Retinal pigment epithelial cell (primary cell): ENCODE results near the gene MTX1.
"Not testable (repeated sequence)": the region's sequence is repeated elsewhere in the genome, so short reads cannot be mapped to it uniquely, and the experiment has no call there.

ENCODE experiments used
- DNase-seq: peaks from one replicate; pipeline ENCODE4 v3.0.0-alpha.2; 2010; ENCODE audit warnings: low read depth
- H3K4me3 ChIP-seq: 2 replicates; pipeline ENCODE4 v1.5.1; 2011; ENCODE audit warnings: mild to moderate bottlenecking, low read length, control low read depth, moderate library complexity
- CTCF ChIP-seq: conservative IDR thresholded peaks from 2 replicates; pipeline ENCODE4 v1.5.1; 2011; ENCODE audit warnings: low read depth, low read length, control low read depth, inconsistent platforms

The MTX1 gene

GRCh38 chr1:155167166-155168104, 41.1 kb upstream of the MTX1 start:
- no peak overlapping the region for H3K4me3 ChIP-seq

GRCh38 chr1:155168105-155168445, 40.4 kb upstream of the MTX1 start:
- H3K4me3 ChIP-seq, DNase-seq: not testable (repeated sequence)

More at GRCh38 chr1:155167166-155168104, 41.1 kb upstream of the MTX1 start:
- DNase-seq = no peak
- peak; percentile 87 for TF ChIP-seq CTCF

- no peak overlapping the region for H3K4me3 ChIP-seq
- no peak for DNase-seq
- no peak for TF ChIP-seq CTCF
These were observed 39.9 kb upstream of the MTX1 start for GRCh38 chr1:155168456-155169210.

- no peak overlapping the region for H3K4me3 ChIP-seq
- DNase-seq = no peak
- no peak for TF ChIP-seq CTCF
These were observed 39.0 kb upstream of the MTX1 start for GRCh38 chr1:155169541-155169940.

GRCh38 chr1:155170101-155170785, 38.3 kb upstream of the MTX1 start:
- no peak for DNase-seq
- no peak for TF ChIP-seq CTCF
- H3K4me3 ChIP-seq = no peak overlapping the region

- no peak for DNase-seq
These were observed 37.7 kb upstream of the MTX1 start for GRCh38 chr1:155170806-155171205.

More at GRCh38 chr1:155170806-155171205, 37.7 kb upstream of the MTX1 start:
- no peak for TF ChIP-seq CTCF
- H3K4me3 ChIP-seq = no peak overlapping the region
